Measurements from ENCODE around the gene CAMK2G.
A peak's percentile ranks its signal among the peaks of the same experiment; 100 is the strongest.
"Not testable (repeated sequence)": the region's sequence is repeated elsewhere in the genome, so short reads cannot be mapped to it uniquely, and the experiment has no call there.

CAMK2G gene

DNA sequence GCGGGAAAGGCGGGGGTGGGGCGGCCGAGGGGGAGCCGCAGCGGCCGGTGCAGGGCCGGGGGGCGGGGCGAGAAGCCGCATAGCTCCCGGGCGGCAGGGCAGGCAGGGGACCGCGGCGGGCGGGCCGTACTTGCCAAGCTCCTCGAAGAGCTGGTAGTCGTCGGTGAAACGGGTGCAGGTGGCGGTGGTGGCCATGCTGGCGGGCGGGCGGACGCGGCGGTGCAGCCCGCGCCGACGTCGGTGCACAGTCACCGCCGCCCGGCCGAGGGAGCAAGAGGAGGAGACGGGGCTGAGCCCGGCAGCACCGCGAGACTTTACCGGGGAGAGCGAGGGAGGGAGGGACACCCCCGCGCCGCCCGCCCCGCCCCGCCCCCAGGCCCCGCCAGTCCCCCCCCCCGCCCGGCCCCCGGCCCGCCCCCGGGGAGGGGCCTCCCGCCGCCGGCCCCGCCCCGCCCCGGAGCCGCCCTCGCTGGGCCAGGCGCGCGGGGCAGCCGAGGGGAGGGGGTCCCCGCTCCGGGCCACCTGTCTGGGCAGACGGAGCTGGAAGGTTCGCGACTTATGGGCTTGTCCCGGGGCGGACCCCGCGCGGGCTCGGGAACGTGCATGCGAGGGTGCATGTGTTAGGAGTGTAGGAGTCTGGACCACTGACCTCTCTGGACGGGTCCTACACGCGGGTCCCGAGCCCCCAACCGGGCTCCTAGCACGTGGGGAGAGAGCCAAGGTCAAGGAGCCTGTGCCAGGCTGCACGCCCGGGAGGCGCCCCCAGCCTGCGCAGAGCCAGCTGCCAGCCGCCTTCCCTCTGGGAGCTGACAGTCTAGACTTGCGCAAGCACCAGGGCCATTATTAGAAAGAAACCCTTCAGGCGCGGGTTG lies at the start of gene CAMK2G:
CAMK2G (minus strand) TSS at position 289 of the 872 bp plus-strand sequence; CDS start at position 195, 94 bp downstream.
- DNase-seq (ENCODE audit: low spot score) = peak; percentile 97

- DNase-seq (ENCODE audit: low spot score) = no peak
Measured at GRCh38 chr10:73922864-73923133, 48.4 kb upstream of the CAMK2G start.

GRCh38 chr10:73922007-73922863 lies 47.9 kb upstream of the CAMK2G start:
- DNase-seq (ENCODE audit: low spot score) = no peak

DNA sequence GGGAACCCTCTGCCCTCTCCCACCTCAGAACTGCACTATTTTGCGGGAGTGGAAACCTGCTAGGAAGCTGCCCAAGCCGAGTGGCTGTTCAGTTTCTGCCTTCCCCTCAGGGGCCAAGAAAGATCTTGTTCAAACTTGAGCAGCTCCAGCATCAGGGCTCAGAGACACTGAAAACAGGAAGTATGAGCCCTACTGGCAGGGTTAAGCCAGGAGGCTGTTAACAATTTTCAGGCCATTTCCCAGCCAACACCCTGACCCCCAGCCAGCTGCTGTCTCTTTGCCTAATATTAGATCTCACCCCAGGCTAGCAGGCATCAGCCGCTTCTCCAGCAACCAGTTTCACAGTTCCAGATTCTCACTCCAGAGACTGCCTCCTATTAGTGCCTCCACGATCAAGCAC lies 45.7 kb upstream of the CAMK2G start:
- DNase-seq (ENCODE audit: low spot score) = peak; percentile 73

- DNase-seq (ENCODE audit: low spot score) = not testable (repeated sequence)
Measured at GRCh38 chr10:73919481-73919880, 45.1 kb upstream of the CAMK2G start.

- no peak for DNase-seq (ENCODE audit: low spot score)
Measured at GRCh38 chr10:73917566-73918305, 43.4 kb upstream of the CAMK2G start.

DNA sequence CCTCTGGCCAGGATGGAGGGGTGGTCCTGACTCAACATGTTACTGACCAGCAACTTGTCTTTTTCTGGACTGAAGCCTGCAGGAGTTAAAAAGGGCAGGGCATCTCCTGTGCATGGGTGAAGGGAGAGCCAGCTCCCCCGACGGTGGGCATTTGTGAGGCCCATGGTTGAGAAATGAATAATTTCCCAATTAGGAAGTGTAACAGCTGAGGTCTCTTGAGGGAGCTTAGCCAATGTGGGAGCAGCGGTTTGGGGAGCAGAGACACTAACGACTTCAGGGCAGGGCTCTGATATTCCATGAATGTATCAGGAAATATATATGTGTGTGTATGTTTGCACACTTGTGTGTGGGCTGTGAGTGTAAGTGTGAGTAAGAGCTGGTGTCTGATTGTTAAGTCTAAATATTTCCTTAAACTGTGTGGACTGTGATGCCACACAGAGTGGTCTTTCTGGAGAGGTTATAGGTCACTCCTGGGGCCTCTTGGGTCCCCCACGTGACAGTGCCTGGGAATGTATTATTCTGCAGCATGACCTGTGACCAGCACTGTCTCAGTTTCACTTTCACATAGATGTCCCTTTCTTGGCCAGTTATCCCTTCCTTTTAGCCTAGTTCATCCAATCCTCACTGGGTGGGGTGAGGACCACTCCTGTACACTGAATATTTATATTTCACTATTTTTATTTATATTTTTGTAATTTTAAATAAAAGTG lies 42.6 kb upstream of the CAMK2G start:
- no peak for DNase-seq (ENCODE audit: low spot score)

- DNase-seq (ENCODE audit: low spot score) = no peak
Measured at GRCh38 chr10:73915206-73915851, 41.0 kb upstream of the CAMK2G start.

DNA sequence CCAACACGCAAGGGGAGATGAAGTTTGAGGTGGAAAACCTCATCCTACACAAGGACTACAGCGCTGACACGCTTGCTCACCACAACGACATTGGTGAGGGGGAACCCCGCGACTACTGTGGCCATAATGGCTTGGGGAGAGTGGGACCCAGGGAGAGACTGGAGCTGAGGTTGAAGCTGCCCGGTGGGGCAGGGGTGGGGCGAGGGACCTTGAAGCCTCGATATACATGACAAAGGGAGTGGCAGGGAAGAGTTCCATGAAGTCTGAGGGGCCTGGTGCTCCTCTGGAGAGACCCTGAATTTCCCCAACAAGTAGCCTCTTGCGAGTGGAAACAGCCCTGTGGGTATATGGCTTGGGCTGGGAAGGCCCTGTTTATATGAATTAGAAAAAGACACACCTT lies 39.7 kb upstream of the CAMK2G start:
- DNase-seq (ENCODE audit: low spot score) = no peak

DNA sequence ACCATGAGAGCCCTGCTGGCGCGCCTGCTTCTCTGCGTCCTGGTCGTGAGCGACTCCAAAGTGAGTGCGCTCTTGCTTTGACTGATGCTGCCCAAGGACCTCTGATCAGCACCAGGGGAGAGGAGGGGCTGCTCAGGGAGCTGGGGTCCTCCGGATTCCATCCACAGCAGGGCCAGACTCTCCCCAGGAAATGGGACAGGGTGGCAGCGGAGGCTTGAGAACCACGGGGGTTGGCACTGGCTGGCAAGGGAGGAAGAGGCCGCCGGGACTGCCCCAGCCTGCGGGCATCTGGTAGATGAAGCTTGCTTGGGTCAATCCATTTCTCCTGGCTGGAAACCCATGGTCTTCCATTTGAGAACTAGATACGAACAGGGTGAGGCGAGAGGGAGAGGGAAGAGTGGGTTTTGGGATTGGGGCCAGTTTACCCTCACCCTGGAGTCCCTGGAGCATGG lies 37.2 kb upstream of the CAMK2G start:
- no peak for DNase-seq (ENCODE audit: low spot score)

DNA sequence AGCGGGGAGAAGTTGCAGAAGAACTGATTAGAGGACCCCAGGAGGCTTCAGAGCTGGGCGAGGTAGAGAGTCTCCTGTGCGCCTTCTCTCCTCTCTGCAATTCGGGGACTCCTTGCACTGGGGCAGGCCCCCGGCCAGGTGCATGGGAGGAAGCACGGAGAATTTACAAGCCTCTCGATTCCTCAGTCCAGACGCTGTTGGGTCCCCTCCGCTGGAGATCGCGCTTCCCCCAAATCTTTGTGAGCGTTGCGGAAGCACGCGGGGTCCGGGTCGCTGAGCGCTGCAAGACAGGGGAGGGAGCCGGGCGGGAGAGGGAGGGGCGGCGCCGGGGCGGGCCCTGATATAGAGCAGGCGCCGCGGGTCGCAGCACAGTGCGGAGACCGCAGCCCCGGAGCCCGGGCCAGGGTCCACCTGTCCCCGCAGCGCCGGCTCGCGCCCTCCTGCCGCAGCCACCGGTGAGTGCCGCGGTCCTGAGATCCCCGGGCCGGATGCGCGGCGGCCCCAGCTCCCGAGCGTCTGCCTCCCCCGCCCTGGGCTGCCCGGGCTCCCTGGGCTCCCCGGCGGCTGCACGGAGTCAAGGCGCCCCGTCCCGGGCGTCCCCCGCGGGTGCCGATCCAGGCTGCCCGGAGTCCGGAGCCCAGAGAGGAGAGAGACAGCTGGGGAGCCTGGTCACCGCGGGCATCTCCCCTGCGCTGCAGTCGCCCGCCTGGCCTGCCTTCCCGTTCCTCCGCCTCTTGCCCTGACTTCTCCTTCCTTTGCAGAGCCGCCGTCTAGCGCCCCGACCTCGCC lies 36.6 kb upstream of the CAMK2G start, which contains the start of gene PLAU:
PLAU (plus strand) TSS at position 369 of the 789 bp plus-strand sequence. CDS start 424 bp downstream, outside the sequence.
- peak; percentile 61 for DNase-seq (ENCODE audit: low spot score)

DNA sequence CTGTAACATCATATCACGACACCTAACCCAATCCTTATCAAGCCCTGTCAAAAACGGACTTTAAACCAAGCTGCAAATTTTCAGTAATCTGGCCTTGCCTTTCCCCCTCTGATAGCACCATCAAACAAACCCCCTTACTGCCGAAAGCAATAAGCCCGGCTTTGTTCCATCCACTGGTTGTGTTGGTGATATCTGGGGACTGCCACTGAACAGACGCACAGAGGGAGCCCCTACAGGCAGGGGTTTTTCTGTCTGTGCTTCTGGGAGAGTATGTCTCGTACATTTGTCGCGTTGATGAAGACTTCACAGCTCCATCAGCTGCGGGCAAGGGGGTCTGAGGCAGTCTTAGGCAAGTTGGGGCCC lies 36.0 kb upstream of the CAMK2G start:
- no peak for DNase-seq (ENCODE audit: low spot score)

GRCh38 chr10:73909540-73910115 lies 35.3 kb upstream of the CAMK2G start:
- DNase-seq (ENCODE audit: low spot score) = no peak

GRCh38 chr10:73908853-73909539 lies 34.6 kb upstream of the CAMK2G start:
- DNase-seq (ENCODE audit: low spot score) = peak; percentile 69

GRCh38 chr10:73907841-73908517 lies 33.6 kb upstream of the CAMK2G start:
- peak; percentile 40 for DNase-seq (ENCODE audit: low spot score)

DNA sequence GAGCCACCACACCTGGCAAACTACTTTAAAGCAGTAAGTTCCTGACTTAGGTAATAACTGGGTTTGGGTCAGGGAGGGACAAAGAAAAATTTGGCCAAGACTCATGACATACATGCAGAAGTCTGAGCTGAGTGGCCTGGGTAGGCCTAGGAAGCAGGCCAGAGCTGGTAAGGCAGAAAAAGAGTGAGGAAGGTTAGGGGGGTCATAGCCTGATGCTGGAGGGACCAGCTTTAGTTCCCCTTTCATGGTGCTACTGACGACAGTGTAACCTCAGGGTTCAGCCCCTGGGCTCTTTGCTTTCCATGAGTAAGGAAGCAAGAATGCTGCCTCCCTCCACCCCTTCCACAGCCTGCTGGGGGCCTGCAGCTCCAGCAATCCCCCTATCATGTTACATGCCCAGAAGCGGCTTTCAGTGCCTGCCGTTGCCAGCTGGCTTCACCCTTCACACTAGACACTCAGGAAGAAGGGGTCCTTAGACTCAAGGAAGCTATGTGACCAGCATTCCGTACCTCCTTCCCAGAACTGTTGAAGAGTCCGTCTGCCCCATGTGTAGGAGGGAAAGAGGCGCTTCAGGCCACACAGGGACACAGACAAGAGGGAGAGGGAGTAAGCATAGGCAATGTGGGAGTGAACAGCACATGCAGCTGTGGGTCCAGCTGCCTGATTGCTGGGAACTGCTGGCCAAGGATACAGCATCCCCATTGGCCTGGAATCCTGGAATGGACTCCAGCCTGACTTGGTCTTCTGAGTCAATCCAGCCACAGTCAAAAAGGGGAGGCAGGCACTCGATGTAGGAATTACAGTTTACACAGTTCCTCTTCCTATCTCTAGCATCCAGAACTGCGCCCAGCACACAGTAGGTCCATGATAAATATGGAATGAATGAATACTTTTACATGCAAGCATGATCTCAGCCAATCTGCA lies 32.4 kb upstream of the CAMK2G start:
- DNase-seq (ENCODE audit: low spot score) = peak; percentile 89

DNA sequence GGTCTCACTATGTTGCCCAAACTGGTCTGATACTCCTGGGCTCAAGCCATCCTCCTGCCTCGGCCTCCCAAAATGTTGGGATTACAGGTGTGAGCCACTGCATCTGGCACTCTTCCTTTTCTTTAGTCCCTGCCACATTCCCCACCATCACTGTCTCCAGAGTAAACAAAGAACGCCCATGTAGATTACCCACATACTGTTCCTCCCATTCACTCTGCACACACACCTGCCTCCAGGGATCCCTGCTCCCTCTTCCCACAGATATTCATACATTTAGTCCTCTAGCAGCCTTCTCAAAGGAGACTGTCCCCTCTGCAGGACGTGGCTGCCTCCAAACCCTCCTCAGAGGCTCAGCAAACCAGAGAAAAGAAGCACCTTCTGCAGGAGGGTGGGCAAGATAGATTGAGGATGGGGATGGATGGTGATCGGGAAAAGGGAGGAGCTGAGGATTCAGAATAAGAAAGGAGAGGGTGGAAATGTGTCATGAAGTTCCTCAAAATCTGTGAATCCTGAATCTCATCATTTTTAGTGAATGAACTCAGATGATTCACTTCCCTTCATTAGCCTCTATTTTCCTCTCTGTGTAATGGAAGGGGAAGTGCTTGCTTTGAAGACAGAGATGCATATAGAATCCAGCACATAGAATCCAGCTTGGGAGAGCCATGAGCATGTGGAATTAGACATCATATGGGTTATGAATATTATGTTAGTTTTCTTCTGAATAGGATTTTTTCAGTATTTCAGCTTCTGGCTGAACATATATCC lies 31.1 kb upstream of the CAMK2G start:
- no peak for DNase-seq (ENCODE audit: low spot score)
